Psoas muscle (tissue), 8 donors: ENCODE data around the gene CLBA1. TPM values are rescaled to one million over a fixed set of nuclear protein-coding genes. Genes with fewer than 3 reads are reported as not detected.
A peak's percentile ranks its signal among the peaks of the same experiment; 100 is the strongest.
"Not testable (repeated sequence)": the region's sequence is repeated elsewhere in the genome, so short reads cannot be mapped to it uniquely, and the experiment has no call there.

Source experiments
- ATAC-seq, 4 donors: fragments of 200-7000 bp; cut with Tn5 transposase; one replicate each; pipeline ENCODE4 v1.9.1; 2020; ENCODE audit warnings: moderate library complexity in 3 of 4, mild to moderate bottlenecking in 2 of 4
- DNase-seq, 2 donors: peaks; one replicate each; pipeline ENCODE4 v3.0.0-alpha.2; 2020
- H3K27ac ChIP-seq: fragments of 200-600 bp; one replicate; pipeline ENCODE4 v1.8.0; 2022
- H3K27me3 ChIP-seq, 3 donors: fragments of 200-600 bp in 1 of 3; one replicate each; pipeline versions ENCODE4 v1.6.1 to v1.8.0; 2013 to 2022; ENCODE audit warnings: low read length in 2 of 3, mild to moderate bottlenecking in 2 of 3, moderate library complexity in 1 of 3; ENCODE audit not compliant: insufficient read depth in 3 of 3
- H3K36me3 ChIP-seq, 2 donors: fragments of 200-600 bp in 1 of 2; one replicate each; pipeline versions ENCODE4 v1.6.1 to v1.8.0; 2013 to 2022; ENCODE audit warnings: low read depth in 1 of 2, mild to moderate bottlenecking in 1 of 2, moderate library complexity in 1 of 2; ENCODE audit not compliant: insufficient read depth in 1 of 2
- H3K4me1 ChIP-seq: fragments of 200-600 bp; one replicate; pipeline ENCODE4 v1.8.0; 2022
- H3K4me3 ChIP-seq: fragments of 200-600 bp; one replicate; pipeline ENCODE4 v1.8.0; 2022; ENCODE audit warnings: mild to moderate bottlenecking
- H3K9me3 ChIP-seq: fragments of 200-600 bp; one replicate; pipeline ENCODE4 v1.8.0; 2022
- CTCF ChIP-seq: fragments of 200-600 bp; IDR thresholded peaks from one replicate; pipeline ENCODE4 v1.8.0; 2022; ENCODE audit warnings: antibody characterized with exemption
- WGBS, 3 donors: extraction: QIAGEN DNeasy Blood & Tissue Kit; methylation state at CpG; one replicate each; pipeline versions ENCODE4 v1.1.6 to v1.1.7; 2013; 5-methylcytosine and 5-hydroxymethylcytosine counted together
- intact Hi-C, 2 donors: fragments of 100-400 bp; cut with DNase I; formaldehyde crosslinking; loops; one replicate each; pipeline versions ENCODE4 v1.11.0 to v1.14.2; 2022
- polyA plus RNA-seq, 3 donors: library from polyadenylated mRNA; stranded (reverse); fragments of 200-250 nt; gene quantifications; one replicate each; pipeline ENCODE4 v1.2.3, GENCODE V29; 2013
- total RNA-seq, 4 donors: library from RNA; stranded (reverse); fragmentation: NEBNext Ultra II Directional in 2 of 4; extraction: Animal tissue kit (Norgen Biotek cat#: 25700) in 2 of 4; gene quantifications; one replicate each; pipeline versions ENCODE4 v1.2.1 to v1.2.4, GENCODE V29; 2021 to 2023
- donor health status: healthy with polysubstance abuse.
- donor health status: DM: no; HTN: no; CAD: no; lungs with moderate emphysema.
- donor health status: Bipolar disorder and iron deficiency.
- donor health status: healthy.
- donor health status: DM: yes; HTN: yes; CAD: no.
- donor health status: DM: no; HTN: no; CAD: no.
- donor health status: DM: no; HTN: no; CAD: no.
- donor health status: DM: yes; HTN: yes; CAD: no.

The CLBA1 gene
- total and polyA plus RNA-seq, 7 donors: 1.3 to 6.8 (median 1.7) TPM

GRCh38 chr14:105026802-105027563, 41.4 kb downstream of the CLBA1 start:
- 8 to 15% (median 13%) methylated on average over 1 of the region's 1 CpG for WGBS, 3 donors
- Histone ChIP-seq H3K27ac (no peak overlapping the region), H3K27me3 (peaks cover 0 to 16% (median 2%) of the 10 kb centered on the region in 3 donors), H3K36me3 (no peaks in the 10 kb centered on the region), H3K4me3 (no peak overlapping the region), H3K9me3 (no peaks in the 10 kb centered on the region), H3K4me1 (peaks cover 5% of the 10 kb centered on the region)
- TF ChIP-seq CTCF: no peak
- ATAC-seq (peak in 1 of 4 donors; percentile 40), DNase-seq (no peak)
- intact Hi-C loops: no loop called here

GRCh38 chr14:105027718-105028117, 42.1 kb downstream of the CLBA1 start:
- H3K4me3 ChIP-seq, DNase-seq, H3K27ac ChIP-seq, H3K36me3 ChIP-seq, H3K4me1 ChIP-seq, H3K9me3 ChIP-seq, ATAC-seq, intact Hi-C loops: not testable (repeated sequence)
- 58 to 67% (median 62%) methylated on average over 4 of the region's 4 CpGs for WGBS, 3 donors
- peaks cover 0 to 20% (median 2%) of the 10 kb centered on the region in 3 donors for H3K27me3 ChIP-seq

- Histone ChIP-seq H3K36me3 (no peaks in the 10 kb centered on the region), H3K4me3 (no peak overlapping the region), H3K27ac (no peak overlapping the region), H3K27me3 (peaks cover 0 to 24% (median 2%) of the 10 kb centered on the region in 3 donors), H3K4me1 (no peaks in the 10 kb centered on the region), H3K9me3 (no peaks in the 10 kb centered on the region)
- DNase-seq (no peak), ATAC-seq (no peak)
- intact Hi-C loops: no loop called here
- 73 to 78% (median 73%) methylated on average over 12 of the region's 12 CpGs for WGBS, 3 donors
- TF ChIP-seq CTCF: no peak
Observed at GRCh38 chr14:105028251-105028927, 42.8 kb downstream of the CLBA1 start.

GRCh38 chr14:105029402-105029801, 43.8 kb downstream of the CLBA1 start:
- Histone ChIP-seq H3K36me3 (no peaks in the 10 kb centered on the region), H3K4me3 (no peak overlapping the region), H3K4me1 (no peaks in the 10 kb centered on the region), H3K9me3 (no peaks in the 10 kb centered on the region), H3K27me3 (peaks cover 0 to 32% (median 2%) of the 10 kb centered on the region in 3 donors), H3K27ac (no peak overlapping the region)
- DNase-seq (no peak), ATAC-seq (no peak)
- TF ChIP-seq CTCF: no peak
- intact Hi-C loops: no loop called here
- 62 to 73% (median 72%) methylated on average over 7 of the region's 7 CpGs for WGBS, 3 donors

GRCh38 chr14:105030194-105030593, 44.6 kb downstream of the CLBA1 start:
- H3K36me3 ChIP-seq: no peaks in the 10 kb centered on the region
- H3K27me3 ChIP-seq: peaks cover 0 to 39% (median 2%) of the 10 kb centered on the region in 3 donors
- no peak overlapping the region for H3K4me3 ChIP-seq
- H3K4me1 ChIP-seq: no peaks in the 10 kb centered on the region
- no peaks in the 10 kb centered on the region for H3K9me3 ChIP-seq
- no peak for TF ChIP-seq CTCF
- ATAC-seq: no peak
- DNase-seq: no peak
- no peak overlapping the region for H3K27ac ChIP-seq
- WGBS, 3 donors: 59 to 69% (median 64%) methylated on average over 2 of the region's 2 CpGs
- intact Hi-C loops: no loop called here
